HG03571 (cell line): ENCODE measurements around the gene ADAMTS1.

Source experiments
- ATAC-seq: cut with Tn5 transposase; IDR thresholded peaks from one replicate; pipeline ENCODE4 v1.9.1; 2021; ENCODE audit not compliant: unreplicated experiment

ADAMTS1 gene

GRCh38 chr21:26814386-26814785 is 30.8 kb downstream of the ADAMTS1 start:
- ATAC-seq, result no peak

GRCh38 chr21:26813426-26813998 is 31.7 kb downstream of the ADAMTS1 start:
- ATAC-seq, result no peak

GRCh38 chr21:26812173-26812572 is 33.0 kb downstream of the ADAMTS1 start:
- ATAC-seq, result no peak

GRCh38 chr21:26811482-26811881 is 33.7 kb downstream of the ADAMTS1 start:
- no peak for ATAC-seq

- ATAC-seq, result no peak
These were observed 34.4 kb downstream of the ADAMTS1 start for GRCh38 chr21:26810676-26811415.

GRCh38 chr21:26810266-26810665 is 34.9 kb downstream of the ADAMTS1 start:
- ATAC-seq, result no peak

- ATAC-seq, result no peak
These were observed 35.5 kb downstream of the ADAMTS1 start for GRCh38 chr21:26809745-26810144.

- no peak for ATAC-seq
These were observed 38.4 kb downstream of the ADAMTS1 start for GRCh38 chr21:26806801-26807295.

- ATAC-seq, result no peak
These were observed 40.2 kb downstream of the ADAMTS1 start for GRCh38 chr21:26804895-26805609.

GRCh38 chr21:26801498-26801897 is 43.7 kb downstream of the ADAMTS1 start:
- no peak for ATAC-seq

GRCh38 chr21:26800970-26801431 is 44.2 kb downstream of the ADAMTS1 start:
- ATAC-seq, result no peak

GRCh38 chr21:26800455-26800854 is 44.8 kb downstream of the ADAMTS1 start:
- no peak for ATAC-seq

- no peak for ATAC-seq
These were observed 45.2 kb downstream of the ADAMTS1 start for GRCh38 chr21:26800001-26800400.

GRCh38 chr21:26798856-26799751 is 46.1 kb downstream of the ADAMTS1 start:
- no peak for ATAC-seq

GRCh38 chr21:26797878-26798456 is 47.2 kb downstream of the ADAMTS1 start:
- no peak for ATAC-seq

GRCh38 chr21:26795866-26796329 is 49.3 kb downstream of the ADAMTS1 start:
- ATAC-seq, result no peak

- ATAC-seq, result no peak
These were observed 49.8 kb downstream of the ADAMTS1 start for GRCh38 chr21:26795412-26795805.

- no peak for ATAC-seq
These were observed 50.4 kb downstream of the ADAMTS1 start for GRCh38 chr21:26794597-26795411.

GRCh38 chr21:26790296-26790695 is 54.9 kb downstream of the ADAMTS1 start:
- no peak for ATAC-seq
